ENCODE data around the gene GGACT.

- TF ChIP-seq POLR2A (IDR thresholded peaks at IDR 0.05) (no peak), CTCF (IDR thresholded peaks at IDR 0.05) (no peak)
These were observed 50.6 kb downstream of the GGACT start for GRCh38 chr13:100537951-100538462.

Data from adrenal gland (tissue), 5 donors.